ENCODE measurements around the gene ABHD17B. TPM values are rescaled to one million over a fixed set of nuclear protein-coding genes. Genes with fewer than 3 reads are reported as not detected.

ABHD17B gene
- total RNA-seq, 1 experiment from 2014 or later: 11.6 TPM

DNA sequence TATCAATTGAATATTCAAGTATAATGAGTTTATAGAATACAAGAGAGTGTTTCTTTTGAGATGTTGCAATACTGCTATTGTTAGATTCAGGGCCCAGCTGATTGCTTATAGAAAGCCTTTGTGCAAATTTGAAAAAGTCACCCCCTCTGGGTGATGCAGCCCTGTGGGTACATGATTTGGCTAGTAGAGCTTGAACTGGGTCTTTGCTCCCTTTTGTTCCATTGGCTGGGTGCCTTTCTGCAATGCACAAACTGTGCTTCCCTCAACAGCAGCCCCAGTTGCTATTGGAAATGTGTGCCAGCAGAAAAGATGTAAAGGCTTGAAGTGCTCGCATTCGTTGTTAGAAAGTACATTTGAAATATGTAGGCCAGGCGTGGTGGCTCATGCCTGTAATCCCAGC, 80.8 kb downstream of the ABHD17B start:
- intact Hi-C loops (cut with micrococcal nuclease): no loop called here
- Histone ChIP-seq H3K79me2 (ENCODE audit: low read length) (no peaks in the 10 kb centered on the region), H3K9me2 (replicated peaks; ENCODE audit: low read length) (no peaks in the 10 kb centered on the region), H3K4me1 (ENCODE audit: insufficient read depth, low read length) (peaks cover 9% of the 10 kb centered on the region; the same call in 1 of the 2 replicates), H3F3A (ENCODE audit: low read length, unreplicated experiment) (no peaks in the 10 kb centered on the region), H4K20me1 (ENCODE audit: low read length) (no peaks in the 10 kb centered on the region), H3K9me3 (ENCODE audit: low read length) (peaks cover 7% of the 10 kb centered on the region; the same call in 1 of the 2 replicates), H3K4me2 (ENCODE audit: low read length) (no peak overlapping the region), H2AFZ (ENCODE audit: low read length) (no peak overlapping the region), H3K27me3 (ENCODE audit: low read length) (no peaks in the 10 kb centered on the region), H3K9ac (ENCODE audit: low read length) (no peak overlapping the region), H3K4me3 (ENCODE audit: low read length) (no peak overlapping the region), H3K27ac (ENCODE audit: low read length) (no peak overlapping the region), H3K36me3 (ENCODE audit: low read depth, low read length) (no peaks in the 10 kb centered on the region)
- ATAC-seq (no peak), DNase-seq (no peak)
- TF ChIP-seq, protein P1, sequence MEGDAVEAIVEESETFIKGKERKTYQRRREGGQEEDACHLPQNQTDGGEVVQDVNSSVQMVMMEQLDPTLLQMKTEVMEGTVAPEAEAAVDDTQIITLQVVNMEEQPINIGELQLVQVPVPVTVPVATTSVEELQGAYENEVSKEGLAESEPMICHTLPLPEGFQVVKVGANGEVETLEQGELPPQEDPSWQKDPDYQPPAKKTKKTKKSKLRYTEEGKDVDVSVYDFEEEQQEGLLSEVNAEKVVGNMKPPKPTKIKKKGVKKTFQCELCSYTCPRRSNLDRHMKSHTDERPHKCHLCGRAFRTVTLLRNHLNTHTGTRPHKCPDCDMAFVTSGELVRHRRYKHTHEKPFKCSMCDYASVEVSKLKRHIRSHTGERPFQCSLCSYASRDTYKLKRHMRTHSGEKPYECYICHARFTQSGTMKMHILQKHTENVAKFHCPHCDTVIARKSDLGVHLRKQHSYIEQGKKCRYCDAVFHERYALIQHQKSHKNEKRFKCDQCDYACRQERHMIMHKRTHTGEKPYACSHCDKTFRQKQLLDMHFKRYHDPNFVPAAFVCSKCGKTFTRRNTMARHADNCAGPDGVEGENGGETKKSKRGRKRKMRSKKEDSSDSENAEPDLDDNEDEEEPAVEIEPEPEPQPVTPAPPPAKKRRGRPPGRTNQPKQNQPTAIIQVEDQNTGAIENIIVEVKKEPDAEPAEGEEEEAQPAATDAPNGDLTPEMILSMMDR (conservative IDR thresholded peaks at IDR 0.05; ENCODE audit: low read depth, low read length): no peak
- no peak for TF ChIP-seq EZH2 (IDR thresholded peaks at IDR 0.05; ENCODE audit: low read length, unreplicated experiment)
- TF ChIP-seq EZH2phosphoT487 (IDR thresholded peaks at IDR 0.05; ENCODE audit: borderline replicate concordance, low read length): no peak
- BruUV-seq (replicated peaks): no TSS peak
- POLR2A ChIA-PET (ENCODE audit: unreplicated experiment): no interaction called here
- CTCF ChIA-PET: interaction anchor here (0.5 kb wide), 1 partner anchor 119 kb away, joined by 3 read pairs; no protein-coding TSS in a partner anchor

DNA sequence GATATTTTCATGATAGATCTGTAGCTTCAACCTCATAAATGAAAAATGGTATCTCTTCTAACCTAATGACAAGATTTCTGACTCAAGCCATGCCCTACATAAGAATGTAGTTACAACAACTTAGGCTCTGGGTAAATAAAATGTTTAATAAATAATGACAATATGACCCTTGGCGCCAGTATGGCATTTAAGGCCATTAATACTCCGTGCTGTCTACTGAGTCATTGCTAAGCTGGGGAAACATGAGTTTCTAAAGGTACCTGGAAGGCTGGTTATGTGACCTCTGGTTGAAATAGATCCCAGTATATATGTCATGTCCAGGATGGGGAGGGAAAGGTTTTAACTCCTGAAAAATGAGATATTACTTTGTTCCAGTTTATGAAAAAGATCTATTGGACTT, 84.7 kb downstream of the ABHD17B start:
- H3K4me1 ChIP-seq (ENCODE audit: insufficient read depth, low read length): peaks cover 13% of the 10 kb centered on the region
- H3K4me2 ChIP-seq (ENCODE audit: low read length): no peak overlapping the region
- H4K20me1 ChIP-seq (ENCODE audit: low read length): no peaks in the 10 kb centered on the region
- CTCF ChIA-PET: interaction anchor here (0.5 kb wide), 1 partner anchor 70 kb away, joined by 4 read pairs; no protein-coding TSS in a partner anchor
- no peaks in the 10 kb centered on the region for H3K27me3 ChIP-seq (ENCODE audit: low read length)
- TF ChIP-seq EZH2 (IDR thresholded peaks at IDR 0.05; ENCODE audit: low read length, unreplicated experiment): no peak
- TF ChIP-seq EZH2phosphoT487 (IDR thresholded peaks at IDR 0.05; ENCODE audit: borderline replicate concordance, low read length): no peak
- TF ChIP-seq, protein P1 (conservative IDR thresholded peaks at IDR 0.05; ENCODE audit: low read depth, low read length): no peak
- H3K27ac ChIP-seq (ENCODE audit: low read length): no peak overlapping the region
- H3K9me3 ChIP-seq (ENCODE audit: low read length): no peaks in the 10 kb centered on the region
- intact Hi-C loops (cut with micrococcal nuclease): no loop called here
- no peak overlapping the region for H3K9ac ChIP-seq (ENCODE audit: low read length)
- no peak overlapping the region for H2AFZ ChIP-seq (ENCODE audit: low read length)
- no peak overlapping the region for H3K4me3 ChIP-seq (ENCODE audit: low read length)
- peak; percentile 63 for ATAC-seq
- POLR2A ChIA-PET (ENCODE audit: unreplicated experiment): no interaction called here
- H3K79me2 ChIP-seq (ENCODE audit: low read length): no peaks in the 10 kb centered on the region
- BruUV-seq (replicated peaks): no TSS peak
- no peaks in the 10 kb centered on the region for H3K36me3 ChIP-seq (ENCODE audit: low read depth, low read length)
- H3F3A ChIP-seq (ENCODE audit: low read length, unreplicated experiment): no peaks in the 10 kb centered on the region
- no peaks in the 10 kb centered on the region for H3K9me2 ChIP-seq (replicated peaks; ENCODE audit: low read length)
- DNase-seq: peak; percentile 70

DNA sequence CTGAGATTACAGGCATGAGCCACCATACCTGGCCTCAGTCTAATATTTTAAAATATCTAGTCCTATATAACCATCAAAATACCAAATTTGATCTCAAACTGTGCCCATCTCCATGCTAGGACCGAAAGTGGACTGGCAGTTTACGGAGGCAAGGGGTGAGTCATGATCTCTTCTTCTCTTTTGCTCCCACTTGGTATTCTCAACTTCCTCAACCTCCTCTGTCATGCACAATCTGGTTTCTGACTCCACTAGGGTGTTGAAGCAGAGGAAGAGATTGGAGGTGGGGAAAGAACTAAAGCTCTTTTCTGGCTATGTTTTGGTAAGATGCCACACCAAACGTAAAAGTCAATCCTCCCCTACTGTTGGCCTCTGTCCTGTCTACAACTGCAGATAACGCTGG, 86.7 kb downstream of the ABHD17B start:
- BruUV-seq (replicated peaks): no TSS peak
- Histone ChIP-seq H3K9me3 (ENCODE audit: low read length) (no peaks in the 10 kb centered on the region), H3K27me3 (ENCODE audit: low read length) (no peaks in the 10 kb centered on the region), H3K4me3 (ENCODE audit: low read length) (no peak overlapping the region), H3K9me2 (replicated peaks; ENCODE audit: low read length) (no peaks in the 10 kb centered on the region), H3K9ac (ENCODE audit: low read length) (no peak overlapping the region), H3K27ac (ENCODE audit: low read length) (no peak overlapping the region), H4K20me1 (ENCODE audit: low read length) (no peaks in the 10 kb centered on the region), H3K4me2 (ENCODE audit: low read length) (no peak overlapping the region), H3K36me3 (ENCODE audit: low read depth, low read length) (no peaks in the 10 kb centered on the region), H3K4me1 (ENCODE audit: insufficient read depth, low read length) (peaks cover 14% of the 10 kb centered on the region), H3F3A (ENCODE audit: low read length, unreplicated experiment) (no peaks in the 10 kb centered on the region), H3K79me2 (ENCODE audit: low read length) (no peaks in the 10 kb centered on the region), H2AFZ (ENCODE audit: low read length) (no peak overlapping the region)
- no peak for ATAC-seq
- TF ChIP-seq, protein P1 (conservative IDR thresholded peaks at IDR 0.05; ENCODE audit: low read depth, low read length): no peak
- no peak for TF ChIP-seq EZH2phosphoT487 (IDR thresholded peaks at IDR 0.05; ENCODE audit: borderline replicate concordance, low read length)
- no peak for TF ChIP-seq EZH2 (IDR thresholded peaks at IDR 0.05; ENCODE audit: low read length, unreplicated experiment)
- DNase-seq: no peak
- ChIA-PET CTCF (interaction anchor here (0.7 kb wide), 1 partner anchor 11 kb away, joined by 3 read pairs; no protein-coding TSS in a partner anchor), POLR2A (ENCODE audit: unreplicated experiment) (no interaction called here)
- intact Hi-C loops (cut with micrococcal nuclease): no loop called here
